Gastroesophageal sphincter (tissue), 3 donors: Measurements from ENCODE around the gene ELMO3.

Experiments
- CTCF ChIP-seq, 4 experiments: fragments of 200-600 bp in 2 of 4; fragments of 450-650 bp in 2 of 4; sonication (generic) in 1 of 4; IDR thresholded peaks; one replicate each; pipeline ENCODE4 v1.5.1; 2017 to 2019; ENCODE audit warnings: antibody characterized with exemption in 4 of 4, mild to moderate bottlenecking in 2 of 4, moderate library complexity in 2 of 4
- EP300 ChIP-seq: sonication (generic); formaldehyde crosslinking; IDR thresholded peaks from one replicate; pipeline ENCODE4 v1.6.1; 2017; ENCODE audit warnings: antibody characterized with exemption, mild to moderate bottlenecking
- POLR2A ChIP-seq, 2 donors: fragments of 450-650 bp; IDR thresholded peaks; one replicate each; pipeline ENCODE4 v1.6.1; 2017; ENCODE audit warnings: antibody characterized with exemption in 2 of 2, mild to moderate bottlenecking in 2 of 2, moderate library complexity in 1 of 2

GRCh38 chr16:67169011-67169451 is 29.9 kb upstream of the ELMO3 start:
- no peak for TF ChIP-seq CTCF (IDR thresholded peaks at IDR 0.05)
- TF ChIP-seq POLR2A (IDR thresholded peaks at IDR 0.05) = no peak
- TF ChIP-seq EP300 = no peak
